NCI-H748 (cell line): ENCODE data around the gene RIPPLY1.
A peak's percentile ranks its signal among the peaks of the same experiment; 100 is the strongest.
"Not testable (repeated sequence)": the region's sequence is repeated elsewhere in the genome, so short reads cannot be mapped to it uniquely, and the experiment has no call there.

Experiments used
- DNase-seq: peaks from one replicate; lab custom pipeline; 2025; ENCODE audit not compliant: unreplicated experiment; lab: John Stamatoyannopoulos, UW

Gene RIPPLY1

GRCh38 chrX:106912864-106913263 lies 9.7 kb upstream of the RIPPLY1 start:
- no peak for DNase-seq

- no peak for DNase-seq
Observed at GRCh38 chrX:106906361-106906760, 3.2 kb upstream of the RIPPLY1 start.

GRCh38 chrX:106905064-106905708 lies 2.0 kb upstream of the RIPPLY1 start:
- no peak for DNase-seq

- DNase-seq: no peak
Observed at GRCh38 chrX:106903856-106904528, 851 bp upstream of the RIPPLY1 start.

GRCh38 chrX:106902684-106903083 lies 457 bp downstream of the RIPPLY1 start:
- no peak for DNase-seq

GRCh38 chrX:106901781-106902219 lies 1.3 kb downstream of the RIPPLY1 start:
- no peak for DNase-seq

- no peak for DNase-seq
Observed at GRCh38 chrX:106901341-106901740, 1.8 kb downstream of the RIPPLY1 start.

- DNase-seq: no peak
Observed at GRCh38 chrX:106899841-106900240, 3.3 kb downstream of the RIPPLY1 start.

- no peak for DNase-seq
Observed at GRCh38 chrX:106899276-106899675, 3.9 kb downstream of the RIPPLY1 start.

GRCh38 chrX:106898462-106898861 lies 4.7 kb downstream of the RIPPLY1 start:
- DNase-seq: peak; percentile 56

- no peak for DNase-seq
Observed at GRCh38 chrX:106897259-106897658, 5.9 kb downstream of the RIPPLY1 start.

- DNase-seq: no peak
Observed at GRCh38 chrX:106894978-106895452, 8.1 kb downstream of the RIPPLY1 start.

- peak; percentile 70 for DNase-seq
Observed at GRCh38 chrX:106894392-106894909, 8.7 kb downstream of the RIPPLY1 start.

GRCh38 chrX:106891762-106892460 lies 11.2 kb downstream of the RIPPLY1 start:
- peak; percentile 31 for DNase-seq

GRCh38 chrX:106889468-106889867 lies 13.7 kb downstream of the RIPPLY1 start:
- no peak for DNase-seq

GRCh38 chrX:106875151-106875550 lies 28.0 kb downstream of the RIPPLY1 start:
- DNase-seq: no peak

- DNase-seq: peak; percentile 36
Observed at GRCh38 chrX:106874075-106874474, 29.1 kb downstream of the RIPPLY1 start.

GRCh38 chrX:106872796-106873195 lies 30.3 kb downstream of the RIPPLY1 start:
- DNase-seq: not testable (repeated sequence)

GRCh38 chrX:106863697-106864096 lies 39.4 kb downstream of the RIPPLY1 start:
- DNase-seq: no peak

- peak; percentile 28 for DNase-seq
Observed at GRCh38 chrX:106862972-106863688, 40.0 kb downstream of the RIPPLY1 start.
